Measurements from ENCODE around the gene NCOR2. TPM values are rescaled to one million over a fixed set of nuclear protein-coding genes. Genes with fewer than 3 reads are reported as not detected.

Gene NCOR2
- total RNA-seq, 2 donors from 2014 or later: 228 to 229 TPM

- no peak for TF ChIP-seq CTCF (IDR thresholded peaks at IDR 0.05)
- no peaks in the 10 kb centered on the region for H3K27me3 ChIP-seq (replicated peaks; ENCODE audit: insufficient read depth)
- peaks cover 15% of the 10 kb centered on the region for H3K36me3 ChIP-seq
- H3K27ac ChIP-seq: no peak overlapping the region
- DNase-seq (ENCODE audit: low spot score) (no peak), ATAC-seq (ENCODE audit: insufficient number of reproducible peaks, low FRiP score, low read depth) (no peak)
- no peaks in the 10 kb centered on the region for H3K9me3 ChIP-seq
- peaks cover 0 to 3% of the 10 kb centered on the region in 2 donors for H3K4me1 ChIP-seq (ENCODE audit: control insufficient read depth in 1 of 2, low read depth in 2 of 2)
- H3K4me3 ChIP-seq: no peak overlapping the region
These were observed 36.7 kb downstream of the NCOR2 start for GRCh38 chr12:124530637-124531263.

- TF ChIP-seq CTCF (IDR thresholded peaks at IDR 0.05): no peak
- ATAC-seq (ENCODE audit: insufficient number of reproducible peaks, low FRiP score, low read depth) (no peak), DNase-seq (ENCODE audit: low spot score) (no peak)
- no peaks in the 10 kb centered on the region for H3K9me3 ChIP-seq
- H3K27me3 ChIP-seq (replicated peaks; ENCODE audit: insufficient read depth): no peaks in the 10 kb centered on the region
- H3K4me3 ChIP-seq: no peak overlapping the region
- no peak overlapping the region for H3K27ac ChIP-seq
- peaks cover 0 to 14% of the 10 kb centered on the region in 2 donors for H3K4me1 ChIP-seq (ENCODE audit: control insufficient read depth in 1 of 2, low read depth in 2 of 2)
- H3K36me3 ChIP-seq: peaks cover 15% of the 10 kb centered on the region
These were observed 37.7 kb downstream of the NCOR2 start for GRCh38 chr12:124529565-124530276.

- H3K27me3 ChIP-seq (replicated peaks; ENCODE audit: insufficient read depth): no peaks in the 10 kb centered on the region
- H3K9me3 ChIP-seq: no peaks in the 10 kb centered on the region
- no peak overlapping the region for H3K4me3 ChIP-seq
- no peak for DNase-seq (ENCODE audit: low spot score)
- H3K4me1 ChIP-seq (ENCODE audit: control insufficient read depth in 1 of 2, low read depth in 2 of 2): peaks cover 3 to 31% of the 10 kb centered on the region in 2 donors
- H3K27ac ChIP-seq: no peak overlapping the region
- no peak for TF ChIP-seq CTCF (IDR thresholded peaks at IDR 0.05)
- no peak for ATAC-seq (ENCODE audit: insufficient number of reproducible peaks, low FRiP score, low read depth)
- peaks cover 6% of the 10 kb centered on the region for H3K36me3 ChIP-seq
These were observed 39.4 kb downstream of the NCOR2 start for GRCh38 chr12:124527861-124528561.

- Histone ChIP-seq H3K9me3 (no peaks in the 10 kb centered on the region), H3K27me3 (replicated peaks; ENCODE audit: insufficient read depth) (no peaks in the 10 kb centered on the region), H3K4me3 (no peak overlapping the region), H3K36me3 (no peaks in the 10 kb centered on the region), H3K4me1 (ENCODE audit: control insufficient read depth in 1 of 2, low read depth in 2 of 2) (peaks cover 9 to 48% of the 10 kb centered on the region in 2 donors), H3K27ac (no peak overlapping the region)
- ATAC-seq (ENCODE audit: insufficient number of reproducible peaks, low FRiP score, low read depth): no peak
- DNase-seq (ENCODE audit: low spot score): no peak
- TF ChIP-seq CTCF (IDR thresholded peaks at IDR 0.05): no peak
These were observed 41.3 kb downstream of the NCOR2 start for GRCh38 chr12:124525927-124526692.

All from thoracic aorta (tissue), 2 donors.